ENCODE measurements around the gene AGAP1. TPM values are rescaled to one million over a fixed set of nuclear protein-coding genes. Genes with fewer than 3 reads are reported as not detected.

The AGAP1 gene
- total RNA-seq, 1 donor: 10.8 TPM

GRCh38 chr2:235609746-235610145, 115.9 kb downstream of the AGAP1 start:
- H3K4me3 ChIP-seq (ENCODE audit: low read depth, low read length): no peak overlapping the region
- no peak for DNase-seq (ENCODE audit: low read depth)
- no peak for TF ChIP-seq CTCF (IDR thresholded peaks at IDR 0.05; ENCODE audit: insufficient read depth, low read depth, low read length)

- no peak for TF ChIP-seq CTCF (IDR thresholded peaks at IDR 0.05; ENCODE audit: insufficient read depth, low read depth, low read length)
- DNase-seq (ENCODE audit: low read depth): no peak
- no peak overlapping the region for H3K4me3 ChIP-seq (ENCODE audit: low read depth, low read length)
These were observed 116.9 kb downstream of the AGAP1 start for GRCh38 chr2:235610696-235611257.

- DNase-seq (ENCODE audit: low read depth): no peak
- no peak overlapping the region for H3K4me3 ChIP-seq (ENCODE audit: low read depth, low read length)
- TF ChIP-seq CTCF (IDR thresholded peaks at IDR 0.05; ENCODE audit: insufficient read depth, low read depth, low read length): no peak
These were observed 117.5 kb downstream of the AGAP1 start for GRCh38 chr2:235611349-235611748.

- no peak for TF ChIP-seq CTCF (IDR thresholded peaks at IDR 0.05; ENCODE audit: insufficient read depth, low read depth, low read length)
- no peak overlapping the region for H3K4me3 ChIP-seq (ENCODE audit: low read depth, low read length)
- no peak for DNase-seq (ENCODE audit: low read depth)
These were observed 117.9 kb downstream of the AGAP1 start for GRCh38 chr2:235611756-235612155.

GRCh38 chr2:235612181-235612950, 118.5 kb downstream of the AGAP1 start:
- TF ChIP-seq CTCF (IDR thresholded peaks at IDR 0.05; ENCODE audit: insufficient read depth, low read depth, low read length): no peak
- no peak for DNase-seq (ENCODE audit: low read depth)
- no peak overlapping the region for H3K4me3 ChIP-seq (ENCODE audit: low read depth, low read length)

- no peak for DNase-seq (ENCODE audit: low read depth)
- TF ChIP-seq CTCF (IDR thresholded peaks at IDR 0.05; ENCODE audit: insufficient read depth, low read depth, low read length): no peak
- no peak overlapping the region for H3K4me3 ChIP-seq (ENCODE audit: low read depth, low read length)
These were observed 119.8 kb downstream of the AGAP1 start for GRCh38 chr2:235613649-235614048.

All from fibroblast of villous mesenchyme (primary cell).